ENCODE data around the gene GDF7. TPM values are rescaled to one million over a fixed set of nuclear protein-coding genes. Genes with fewer than 3 reads are reported as not detected.

Gene GDF7
- total RNA-seq, 1 donor from 2014 or later = 24.3 TPM

DNA sequence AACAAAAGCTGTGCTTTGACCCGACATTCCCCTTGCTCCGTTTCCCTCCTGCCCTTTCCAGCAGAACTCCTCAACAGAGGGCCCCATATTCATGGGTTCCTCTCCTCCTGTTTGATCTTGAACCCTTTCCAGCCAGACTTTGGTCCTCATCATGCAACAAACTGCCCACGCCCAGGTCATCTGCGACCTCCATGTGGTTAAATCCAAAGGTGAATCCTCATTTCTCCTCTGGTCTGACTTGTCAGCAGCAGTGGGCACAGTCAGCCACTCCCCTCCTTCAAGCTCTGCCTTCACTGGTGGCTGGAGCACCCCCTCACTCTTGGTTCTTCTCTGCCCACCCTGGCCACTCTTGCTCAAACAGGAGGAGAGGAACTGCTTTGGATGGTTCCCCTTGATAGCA, 18.7 kb upstream of the GDF7 start:
- TF ChIP-seq, protein P1, sequence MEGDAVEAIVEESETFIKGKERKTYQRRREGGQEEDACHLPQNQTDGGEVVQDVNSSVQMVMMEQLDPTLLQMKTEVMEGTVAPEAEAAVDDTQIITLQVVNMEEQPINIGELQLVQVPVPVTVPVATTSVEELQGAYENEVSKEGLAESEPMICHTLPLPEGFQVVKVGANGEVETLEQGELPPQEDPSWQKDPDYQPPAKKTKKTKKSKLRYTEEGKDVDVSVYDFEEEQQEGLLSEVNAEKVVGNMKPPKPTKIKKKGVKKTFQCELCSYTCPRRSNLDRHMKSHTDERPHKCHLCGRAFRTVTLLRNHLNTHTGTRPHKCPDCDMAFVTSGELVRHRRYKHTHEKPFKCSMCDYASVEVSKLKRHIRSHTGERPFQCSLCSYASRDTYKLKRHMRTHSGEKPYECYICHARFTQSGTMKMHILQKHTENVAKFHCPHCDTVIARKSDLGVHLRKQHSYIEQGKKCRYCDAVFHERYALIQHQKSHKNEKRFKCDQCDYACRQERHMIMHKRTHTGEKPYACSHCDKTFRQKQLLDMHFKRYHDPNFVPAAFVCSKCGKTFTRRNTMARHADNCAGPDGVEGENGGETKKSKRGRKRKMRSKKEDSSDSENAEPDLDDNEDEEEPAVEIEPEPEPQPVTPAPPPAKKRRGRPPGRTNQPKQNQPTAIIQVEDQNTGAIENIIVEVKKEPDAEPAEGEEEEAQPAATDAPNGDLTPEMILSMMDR (conservative IDR thresholded peaks at IDR 0.05) = no peak
- H3K36me3 Mint-ChIP-seq = no peaks in the 10 kb centered on the region
- H3K27ac Mint-ChIP-seq = no peak overlapping the region
- peaks cover 3% of the 10 kb centered on the region for H3K27me3 Mint-ChIP-seq
- peaks cover 26% of the 10 kb centered on the region for H3K4me1 Mint-ChIP-seq (ENCODE audit: unreplicated experiment)
- no peaks in the 10 kb centered on the region for H3K9me3 Mint-ChIP-seq
- no peak for DNase-seq (ENCODE audit: extremely low spot score, unreplicated experiment)
- H3K4me3 Mint-ChIP-seq = peak overlapping the region; percentile 55

DNA sequence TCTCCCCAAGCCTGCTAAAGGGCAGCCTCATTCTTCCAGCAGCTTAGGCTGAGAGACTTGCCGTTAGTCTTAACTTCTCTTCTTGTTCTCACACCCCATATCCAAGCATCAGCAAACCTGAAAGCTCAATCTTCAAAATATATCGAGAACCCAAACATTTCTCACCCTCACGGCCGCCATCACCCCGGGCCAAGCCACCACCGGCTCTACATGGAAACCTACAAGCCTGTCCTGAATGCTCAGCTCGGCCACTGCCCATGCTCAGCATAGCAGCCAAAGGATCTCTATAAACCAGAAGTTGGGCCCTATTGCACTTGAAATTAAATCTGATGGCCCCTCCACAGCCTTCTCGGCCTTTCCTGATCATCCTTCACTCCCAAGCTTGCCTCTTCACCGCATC, 18.1 kb upstream of the GDF7 start:
- H3K4me3 Mint-ChIP-seq = peak overlapping the region; percentile 55
- DNase-seq (ENCODE audit: extremely low spot score, unreplicated experiment) = no peak
- peaks cover 26% of the 10 kb centered on the region for H3K4me1 Mint-ChIP-seq (ENCODE audit: unreplicated experiment)
- no peaks in the 10 kb centered on the region for H3K36me3 Mint-ChIP-seq
- H3K27ac Mint-ChIP-seq = peak overlapping the region; percentile 23
- TF ChIP-seq, protein P1 (conservative IDR thresholded peaks at IDR 0.05) = no peak
- no peaks in the 10 kb centered on the region for H3K9me3 Mint-ChIP-seq
- peaks cover 3% of the 10 kb centered on the region for H3K27me3 Mint-ChIP-seq

DNA sequence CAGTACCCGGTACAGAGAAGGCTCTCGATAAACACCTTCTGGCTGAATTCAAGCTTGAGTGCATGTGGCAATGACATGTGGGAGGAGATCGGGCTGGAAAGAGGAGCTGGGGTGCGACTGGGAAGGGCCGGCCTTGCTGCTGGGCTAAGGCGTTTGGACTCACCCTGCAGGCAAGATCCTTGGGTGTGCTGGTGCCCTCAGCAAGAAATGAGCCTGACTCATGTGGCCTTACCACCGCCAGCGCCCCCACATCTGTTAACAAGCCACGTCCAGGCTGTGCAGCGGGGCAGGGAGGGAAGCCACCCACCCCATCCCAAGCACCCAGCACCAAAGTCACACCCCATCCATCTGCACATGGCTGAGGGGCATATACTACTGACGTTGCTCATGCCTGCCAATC, 17.4 kb upstream of the GDF7 start:
- Mint-ChIP-seq H3K36me3 (no peaks in the 10 kb centered on the region), H3K4me1 (ENCODE audit: unreplicated experiment) (peaks cover 26% of the 10 kb centered on the region), H3K9me3 (no peaks in the 10 kb centered on the region), H3K27me3 (peaks cover 5% of the 10 kb centered on the region), H3K4me3 (peak overlapping the region; percentile 91), H3K27ac (peak overlapping the region; percentile 77)
- DNase-seq (ENCODE audit: extremely low spot score, unreplicated experiment) = no peak
- TF ChIP-seq, protein P1 (conservative IDR thresholded peaks at IDR 0.05) = no peak

DNA sequence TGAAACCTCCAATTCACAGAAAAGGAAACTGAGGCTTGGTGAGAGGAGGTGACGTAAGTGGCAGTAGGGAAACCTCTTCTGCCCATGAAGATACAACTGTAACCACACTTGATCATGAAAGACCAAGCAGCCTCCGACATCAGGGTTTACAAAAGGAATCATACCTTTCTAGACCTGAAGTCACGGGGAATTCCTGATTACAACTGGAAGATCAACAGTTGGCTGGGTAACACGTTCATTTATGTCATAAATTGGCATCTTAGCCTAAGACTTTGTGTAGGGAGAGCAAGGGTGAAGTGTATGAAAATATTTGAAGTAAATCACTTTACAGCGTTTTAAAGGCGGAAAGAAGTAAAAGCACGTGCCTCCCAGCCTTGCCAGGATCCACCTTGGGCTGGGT, 17.0 kb upstream of the GDF7 start:
- H3K4me1 Mint-ChIP-seq (ENCODE audit: unreplicated experiment) = peaks cover 26% of the 10 kb centered on the region
- H3K36me3 Mint-ChIP-seq = no peaks in the 10 kb centered on the region
- no peaks in the 10 kb centered on the region for H3K9me3 Mint-ChIP-seq
- H3K4me3 Mint-ChIP-seq = peak overlapping the region; percentile 91
- no peak for DNase-seq (ENCODE audit: extremely low spot score, unreplicated experiment)
- peak overlapping the region; percentile 77 for H3K27ac Mint-ChIP-seq
- TF ChIP-seq, protein P1 (conservative IDR thresholded peaks at IDR 0.05) = no peak
- H3K27me3 Mint-ChIP-seq = peaks cover 8% of the 10 kb centered on the region

DNA sequence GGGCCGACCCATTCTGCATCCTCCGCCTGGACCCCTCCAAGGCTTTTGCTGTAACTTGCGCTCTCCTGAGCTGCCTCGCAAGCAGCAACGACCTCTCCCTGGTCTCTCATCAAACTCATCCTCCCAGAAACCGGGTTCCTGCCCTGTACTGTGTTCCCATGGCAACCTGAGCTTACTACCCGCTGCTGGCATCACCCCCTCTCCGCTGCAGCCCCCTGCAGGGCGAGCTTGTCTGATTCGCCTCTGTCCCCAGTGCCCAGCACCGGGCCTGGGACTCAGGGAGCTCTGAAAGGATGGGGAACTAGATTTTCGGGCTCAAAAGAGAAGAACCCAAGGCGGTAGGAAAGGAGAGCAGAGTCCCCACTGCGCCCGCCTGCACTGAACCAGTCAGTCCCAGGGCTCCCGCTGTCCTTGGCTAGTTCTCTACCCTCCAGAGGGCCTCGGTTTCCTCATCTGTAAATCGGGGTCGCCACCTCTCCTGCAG, 16.5 kb upstream of the GDF7 start:
- no peak for DNase-seq (ENCODE audit: extremely low spot score, unreplicated experiment)
- TF ChIP-seq, protein P1 (conservative IDR thresholded peaks at IDR 0.05) = no peak
- Mint-ChIP-seq H3K4me3 (peak overlapping the region; percentile 91), H3K27ac (peak overlapping the region; percentile 77), H3K27me3 (peaks cover 12% of the 10 kb centered on the region), H3K9me3 (no peaks in the 10 kb centered on the region), H3K36me3 (no peaks in the 10 kb centered on the region), H3K4me1 (ENCODE audit: unreplicated experiment) (peaks cover 26% of the 10 kb centered on the region)

All from type B pancreatic cell (in vitro differentiated cells).